HL-60 (cell line): ENCODE results near the gene KRT39.

Source experiments
- POLR2AphosphoS5 ChIP-seq: IDR thresholded peaks from 2 replicates; pipeline ENCODE4 v1.6.1; 2012; ENCODE audit warnings: low read depth
- TF ChIP-seq, protein P1 (sequence below): IDR thresholded peaks from one replicate; pipeline ENCODE4 v1.5.1; 2011; ENCODE audit warnings: low read length, control low read depth, inconsistent platforms; ENCODE audit not compliant: insufficient read depth

DNA sequence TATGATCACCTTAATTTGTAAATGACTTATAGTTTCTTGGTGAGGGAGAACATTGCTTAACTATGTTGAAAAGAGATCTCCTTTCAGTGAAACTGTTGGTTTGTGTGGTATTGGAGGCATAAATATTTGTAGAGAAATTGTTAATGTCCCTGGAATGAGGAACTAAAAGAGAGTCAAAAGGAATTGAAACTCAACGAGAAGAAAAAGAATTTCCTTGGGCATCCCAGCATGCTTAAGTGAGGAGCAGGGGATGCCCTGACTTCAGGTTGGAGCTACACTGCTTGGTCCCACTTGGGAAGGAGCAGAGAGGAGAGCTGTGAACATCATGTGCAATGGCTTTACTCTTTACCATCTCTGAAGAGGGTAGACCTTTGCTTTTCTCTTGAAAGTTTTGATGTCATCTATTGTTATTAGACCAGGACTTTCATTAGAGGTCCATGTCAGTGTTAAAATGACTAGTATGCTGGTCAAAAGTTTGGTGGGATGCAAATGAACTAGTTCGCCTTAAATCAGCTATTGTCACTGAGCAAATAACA is 51.0 kb downstream of the KRT39 start:
- TF ChIP-seq, protein P1, sequence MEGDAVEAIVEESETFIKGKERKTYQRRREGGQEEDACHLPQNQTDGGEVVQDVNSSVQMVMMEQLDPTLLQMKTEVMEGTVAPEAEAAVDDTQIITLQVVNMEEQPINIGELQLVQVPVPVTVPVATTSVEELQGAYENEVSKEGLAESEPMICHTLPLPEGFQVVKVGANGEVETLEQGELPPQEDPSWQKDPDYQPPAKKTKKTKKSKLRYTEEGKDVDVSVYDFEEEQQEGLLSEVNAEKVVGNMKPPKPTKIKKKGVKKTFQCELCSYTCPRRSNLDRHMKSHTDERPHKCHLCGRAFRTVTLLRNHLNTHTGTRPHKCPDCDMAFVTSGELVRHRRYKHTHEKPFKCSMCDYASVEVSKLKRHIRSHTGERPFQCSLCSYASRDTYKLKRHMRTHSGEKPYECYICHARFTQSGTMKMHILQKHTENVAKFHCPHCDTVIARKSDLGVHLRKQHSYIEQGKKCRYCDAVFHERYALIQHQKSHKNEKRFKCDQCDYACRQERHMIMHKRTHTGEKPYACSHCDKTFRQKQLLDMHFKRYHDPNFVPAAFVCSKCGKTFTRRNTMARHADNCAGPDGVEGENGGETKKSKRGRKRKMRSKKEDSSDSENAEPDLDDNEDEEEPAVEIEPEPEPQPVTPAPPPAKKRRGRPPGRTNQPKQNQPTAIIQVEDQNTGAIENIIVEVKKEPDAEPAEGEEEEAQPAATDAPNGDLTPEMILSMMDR: no peak
- no peak for TF ChIP-seq POLR2AphosphoS5
